ENCODE results near the gene ZNF391.

- TF ChIP-seq CTCF (IDR thresholded peaks at IDR 0.05) (no peak), POLR2A (IDR thresholded peaks at IDR 0.05) (no peak)
Observed at GRCh38 chr6:27448456-27448855, 59.9 kb downstream of the ZNF391 start.
